GM12864 (cell line): ENCODE data around the gene AXIN1.

ENCODE experiments used
- DNase-seq: peaks from one replicate; pipeline ENCODE4 v3.0.0-alpha.2; 2011; ENCODE audit warnings: low read depth
- H3K4me3 ChIP-seq: 2 replicates; pipeline ENCODE4 v1.5.1; 2011; ENCODE audit warnings: mild to moderate bottlenecking, low read depth, low read length, control low read depth
- TF ChIP-seq, protein P1 (sequence below): IDR thresholded peaks from 2 replicates; pipeline ENCODE4 v1.5.1; 2011; ENCODE audit warnings: low read depth, mild to moderate bottlenecking, moderate library complexity, low read length, control low read depth, inconsistent platforms; ENCODE audit errors: missing control alignments

AXIN1 gene

GRCh38 chr16:276426-277077, 76.0 kb downstream of the AXIN1 start:
- DNase-seq = no peak
- TF ChIP-seq, protein P1, sequence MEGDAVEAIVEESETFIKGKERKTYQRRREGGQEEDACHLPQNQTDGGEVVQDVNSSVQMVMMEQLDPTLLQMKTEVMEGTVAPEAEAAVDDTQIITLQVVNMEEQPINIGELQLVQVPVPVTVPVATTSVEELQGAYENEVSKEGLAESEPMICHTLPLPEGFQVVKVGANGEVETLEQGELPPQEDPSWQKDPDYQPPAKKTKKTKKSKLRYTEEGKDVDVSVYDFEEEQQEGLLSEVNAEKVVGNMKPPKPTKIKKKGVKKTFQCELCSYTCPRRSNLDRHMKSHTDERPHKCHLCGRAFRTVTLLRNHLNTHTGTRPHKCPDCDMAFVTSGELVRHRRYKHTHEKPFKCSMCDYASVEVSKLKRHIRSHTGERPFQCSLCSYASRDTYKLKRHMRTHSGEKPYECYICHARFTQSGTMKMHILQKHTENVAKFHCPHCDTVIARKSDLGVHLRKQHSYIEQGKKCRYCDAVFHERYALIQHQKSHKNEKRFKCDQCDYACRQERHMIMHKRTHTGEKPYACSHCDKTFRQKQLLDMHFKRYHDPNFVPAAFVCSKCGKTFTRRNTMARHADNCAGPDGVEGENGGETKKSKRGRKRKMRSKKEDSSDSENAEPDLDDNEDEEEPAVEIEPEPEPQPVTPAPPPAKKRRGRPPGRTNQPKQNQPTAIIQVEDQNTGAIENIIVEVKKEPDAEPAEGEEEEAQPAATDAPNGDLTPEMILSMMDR = no peak
- no peak overlapping the region for H3K4me3 ChIP-seq

DNA sequence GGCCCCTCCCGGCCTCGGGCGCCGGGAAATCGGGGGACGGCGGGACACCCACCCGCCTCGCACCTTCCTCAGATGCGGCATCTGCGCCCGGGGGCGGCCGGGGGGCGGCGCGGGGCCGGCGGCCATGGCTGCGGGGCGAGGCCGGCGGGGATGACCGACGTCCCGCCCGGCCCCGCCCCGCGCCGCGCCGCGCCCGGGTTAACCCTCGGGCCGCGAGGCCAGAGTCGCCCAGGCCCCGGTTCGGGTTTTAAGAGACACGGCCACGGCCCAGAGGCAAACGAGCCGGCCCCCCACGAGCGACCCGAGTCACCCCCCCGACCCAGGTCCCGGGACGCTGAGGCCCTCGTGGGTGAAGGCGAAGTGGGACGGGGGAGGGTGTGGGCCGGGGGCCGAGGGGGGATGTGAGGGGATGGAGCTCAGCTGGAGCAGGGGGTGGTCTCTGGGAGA, 76.7 kb downstream of the AXIN1 start, which contains the start of gene RGS11:
RGS11 (minus strand) TSS at position 159 of the 447 bp plus-strand sequence; CDS start at position 126, 33 bp downstream.
- DNase-seq = no peak
- TF ChIP-seq, protein P1 = no peak
- H3K4me3 ChIP-seq = no peak within 1 kb of the TSS

- no peak for DNase-seq
- H3K4me3 ChIP-seq = no peak overlapping the region
- TF ChIP-seq, protein P1 = no peak
Observed at GRCh38 chr16:275041-275641, 77.4 kb downstream of the AXIN1 start.

DNA sequence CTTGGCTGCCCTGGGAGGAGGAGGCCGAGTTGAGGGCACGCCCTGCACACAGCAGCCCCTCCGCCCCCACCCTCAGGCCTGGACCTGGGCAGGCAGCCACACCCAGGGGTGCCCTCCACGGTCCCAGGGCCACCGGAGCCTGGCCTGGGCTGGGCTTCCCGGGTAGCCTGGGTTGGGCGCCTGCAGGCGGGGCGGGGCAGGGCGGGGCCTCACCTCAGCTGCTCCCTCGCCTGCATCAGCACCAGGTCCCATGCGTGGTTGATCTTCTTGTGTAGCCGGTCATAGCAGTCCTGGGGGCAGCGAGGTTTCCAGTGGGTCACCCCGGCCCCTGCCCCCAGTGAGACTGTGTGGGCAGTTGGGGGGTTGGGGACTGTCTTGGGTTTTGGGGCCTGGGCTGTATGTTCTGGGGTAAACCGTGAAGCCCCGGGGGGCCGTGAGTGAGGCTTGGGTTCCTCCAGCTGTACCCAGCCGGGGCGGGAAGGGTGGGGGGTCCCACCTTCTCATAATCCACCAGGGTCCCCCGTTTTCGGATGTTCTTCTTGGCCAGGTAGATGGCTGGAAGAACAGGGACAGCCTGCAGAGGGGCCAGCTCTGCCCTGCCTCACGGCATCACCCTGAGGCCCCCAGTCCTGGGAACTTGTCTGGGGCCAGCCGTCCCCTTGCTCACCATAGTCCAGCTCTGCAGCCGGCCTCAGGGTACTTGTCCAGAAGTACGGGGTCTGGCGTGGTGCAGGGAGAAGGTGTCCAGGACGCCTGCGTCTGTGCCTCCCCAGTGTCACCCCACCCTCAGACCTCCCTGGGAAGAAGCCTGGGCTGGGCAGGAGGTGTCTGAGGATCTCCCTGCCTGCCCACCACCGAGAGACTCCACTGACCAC, 78.7 kb downstream of the AXIN1 start:
- TF ChIP-seq, protein P1 = no peak
- no peak overlapping the region for H3K4me3 ChIP-seq
- DNase-seq = no peak

DNA sequence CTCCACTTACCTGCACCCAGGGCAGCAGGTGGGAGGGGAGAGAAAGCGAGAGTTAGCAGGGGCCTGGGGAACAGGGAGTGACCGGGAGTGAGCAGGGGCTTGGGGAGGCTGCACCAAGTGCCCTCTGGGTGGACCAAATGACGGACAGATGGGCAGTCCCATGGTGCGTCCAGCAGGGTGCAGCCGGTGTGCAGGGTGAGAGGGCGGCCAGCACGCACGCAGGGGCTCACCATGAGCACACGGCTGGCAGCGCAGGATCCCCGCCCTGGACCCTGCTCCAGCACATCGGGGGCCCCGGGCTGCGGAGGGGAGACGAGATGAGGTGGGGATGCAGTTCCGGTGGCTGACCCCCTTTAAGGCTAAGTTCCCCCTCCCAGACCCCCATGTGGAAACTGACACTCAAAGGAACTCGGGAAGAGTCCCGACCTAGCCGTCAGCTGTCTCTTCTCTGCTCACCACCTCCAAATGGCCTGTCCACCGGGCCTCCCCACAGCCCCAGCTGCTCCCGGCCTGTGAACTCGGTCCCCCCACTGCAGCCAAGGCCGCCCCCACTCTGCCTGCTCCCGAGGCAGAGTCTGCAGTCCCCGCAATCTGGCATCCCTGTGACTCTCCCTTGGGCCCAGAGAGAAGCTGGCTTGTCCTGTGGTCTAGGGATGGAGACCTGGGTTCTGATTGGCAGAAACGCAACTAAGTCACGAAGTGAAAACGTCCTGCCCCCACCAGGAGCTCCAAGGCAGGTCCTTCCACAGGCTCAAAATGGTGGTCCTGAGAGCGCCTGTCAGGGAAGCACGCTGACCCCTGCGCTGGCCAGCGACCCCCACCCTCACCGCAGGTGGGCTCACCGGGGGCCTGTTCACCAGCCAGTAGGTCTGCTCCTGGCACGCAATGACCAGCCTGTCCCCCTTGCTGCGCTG, 79.6 kb downstream of the AXIN1 start:
- TF ChIP-seq, protein P1 = no peak
- no peak overlapping the region for H3K4me3 ChIP-seq
- DNase-seq = no peak
